Lower leg skin (tissue), 4 donors: ENCODE results near the gene NOVA2. TPM values are rescaled to one million over a fixed set of nuclear protein-coding genes. Genes with fewer than 3 reads are reported as not detected.

Experiments
- DNase-seq, 2 donors: peaks; one replicate each; pipeline ENCODE4 v3.0.0-alpha.2; 2019; ENCODE audit warnings: low spot score in 2 of 2
- H3K4me3 ChIP-seq: fragments of 200-600 bp; sonication (generic); 2 replicates; pipeline ENCODE4 v1.5.1; 2017; ENCODE audit warnings: mild to moderate bottlenecking, low read depth; ENCODE audit not compliant: poor library complexity, severe bottlenecking
- CTCF ChIP-seq, 3 donors: fragments of 450-650 bp; IDR thresholded peaks; one replicate each; pipeline ENCODE4 v1.5.1; 2016; ENCODE audit warnings: antibody characterized with exemption in 3 of 3, mild to moderate bottlenecking in 3 of 3, moderate library complexity in 2 of 3
- POLR2A ChIP-seq, 2 donors: fragments of 450-650 bp; IDR thresholded peaks; one replicate each; pipeline ENCODE4 v1.6.1; 2016 to 2017; ENCODE audit warnings: antibody characterized with exemption in 2 of 2, mild to moderate bottlenecking in 1 of 2, moderate library complexity in 1 of 2
- WGBS, 2 donors: methylation state at CpG; one replicate each; pipeline ENCODE4 v1.1.5; 2018; 5-methylcytosine and 5-hydroxymethylcytosine counted together
- intact Hi-C: fragments of 100-400 bp; cut with DNase I; formaldehyde crosslinking; loops from one replicate; pipeline ENCODE4 v1.15.0; 2023; ENCODE audit warnings: low total_unique reads
- total RNA-seq, 4 donors: library from RNA; depleted of rRNA; stranded (reverse); fragments of >200 nt; gene quantifications; one replicate each; pipeline ENCODE4 v1.1.0, GENCODE V29; 2016

NOVA2 gene
- total RNA-seq, 4 donors from 2014 or later = 0.25 to 0.91 (median 0.66) TPM

DNA sequence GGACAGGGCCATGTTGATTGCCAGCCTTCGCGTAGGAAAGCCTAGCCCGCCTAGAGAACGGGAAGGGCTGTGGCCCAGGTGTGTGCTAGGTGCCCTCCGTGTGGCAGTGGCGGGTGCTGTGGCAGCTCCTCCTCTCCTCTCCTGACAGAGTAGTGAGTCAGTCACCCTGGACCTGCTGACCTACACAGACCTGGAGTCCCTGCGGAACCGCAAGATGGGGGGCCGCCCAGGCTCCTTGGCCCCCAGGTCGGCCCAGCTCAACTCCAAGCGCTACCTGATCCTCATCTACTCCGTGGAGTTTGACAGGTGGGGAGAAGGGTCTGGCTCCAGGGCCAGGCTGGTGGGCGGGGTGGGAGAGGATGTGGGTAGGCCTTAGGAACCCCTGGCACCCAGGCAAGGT is 32.7 kb upstream of the NOVA2 start:
- intact Hi-C loops = no loop called here
- no peak for TF ChIP-seq CTCF (IDR thresholded peaks at IDR 0.05)
- TF ChIP-seq POLR2A (IDR thresholded peaks at IDR 0.05) = no peak
- WGBS, 2 donors = 92 to 93% methylated on average over 7 to 13 of the region's 13 CpGs
- DNase-seq = no peak
- H3K4me3 ChIP-seq = no peak overlapping the region

GRCh38 chr19:46002678-46003275 is 29.1 kb upstream of the NOVA2 start:
- WGBS, 2 donors = 94 to 95% methylated on average over 14 to 15 of the region's 15 CpGs
- intact Hi-C loops = no loop called here
- no peak overlapping the region for H3K4me3 ChIP-seq
- TF ChIP-seq CTCF (IDR thresholded peaks at IDR 0.05) (no peak), POLR2A (IDR thresholded peaks at IDR 0.05) (no peak)
- DNase-seq = no peak

- no peak for DNase-seq
- WGBS, 2 donors = 6 to 7% methylated on average over 34 of the region's 34 CpGs
- H3K4me3 ChIP-seq = no peak overlapping the region
- intact Hi-C loops = no loop called here
- no peak for TF ChIP-seq CTCF (IDR thresholded peaks at IDR 0.05)
- TF ChIP-seq POLR2A (IDR thresholded peaks at IDR 0.05) = no peak
Measured at GRCh38 chr19:46000491-46001246, 27.0 kb upstream of the NOVA2 start.

DNA sequence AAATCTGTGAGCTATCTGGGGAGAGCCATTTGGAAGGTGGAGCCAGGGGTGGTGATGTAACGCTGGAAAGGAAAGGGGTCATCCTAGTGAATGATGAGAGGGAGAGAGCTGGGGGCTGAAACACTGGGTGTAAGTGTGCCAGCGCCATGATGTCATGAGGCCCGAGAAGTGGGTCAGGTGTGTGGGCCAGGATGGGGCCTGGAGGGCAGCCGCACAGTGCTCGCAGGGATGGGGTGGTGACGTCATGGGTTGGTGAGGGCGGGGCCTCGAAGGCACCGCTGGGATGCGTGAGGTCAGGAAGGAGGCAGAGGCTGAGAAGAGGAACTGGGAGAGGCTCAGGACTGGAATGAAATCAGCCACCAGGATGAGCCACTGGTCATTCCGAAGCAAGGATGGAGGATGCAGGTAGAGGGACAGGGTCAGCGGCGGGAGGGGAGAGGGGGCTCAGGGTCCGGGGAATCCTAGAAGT is 26.0 kb upstream of the NOVA2 start:
- DNase-seq = no peak
- intact Hi-C loops = no loop called here
- TF ChIP-seq POLR2A (IDR thresholded peaks at IDR 0.05) = no peak
- no peak for TF ChIP-seq CTCF (IDR thresholded peaks at IDR 0.05)
- WGBS, 2 donors = 21 to 22% methylated on average over 14 of the region's 14 CpGs
- H3K4me3 ChIP-seq = no peak overlapping the region

DNA sequence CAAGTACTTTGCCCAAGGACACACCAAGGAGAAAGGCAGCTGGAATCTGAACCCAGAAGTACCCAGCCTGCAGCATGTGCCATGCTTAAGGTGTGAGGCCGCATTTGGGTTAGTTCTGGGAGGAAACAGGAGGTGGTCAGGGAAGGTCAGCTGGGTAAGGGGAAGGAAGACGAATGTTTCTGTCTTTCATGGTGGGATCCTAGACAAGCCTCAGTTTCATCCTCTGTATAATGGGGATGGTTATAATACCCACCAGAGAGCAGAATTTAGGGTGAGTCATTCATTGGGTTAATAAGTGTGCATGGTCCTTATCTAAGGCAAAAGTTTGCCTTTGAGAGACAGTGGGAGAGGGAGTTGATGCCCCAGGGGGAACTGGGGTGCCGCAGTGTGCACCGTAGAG is 25.2 kb upstream of the NOVA2 start:
- DNase-seq = no peak
- intact Hi-C loops = no loop called here
- no peak overlapping the region for H3K4me3 ChIP-seq
- TF ChIP-seq POLR2A (IDR thresholded peaks at IDR 0.05) (no peak), CTCF (IDR thresholded peaks at IDR 0.05) (no peak)
- WGBS, 2 donors = 93 to 98% methylated on average over 4 of the region's 4 CpGs
